ENCODE results near the gene VWDE.
"Not testable (repeated sequence)": the region's sequence is repeated elsewhere in the genome, so short reads cannot be mapped to it uniquely, and the experiment has no call there.

The VWDE gene

GRCh38 chr7:12401538-12402364 lies 1.9 kb downstream of the VWDE start:
- DNase-seq, result no peak

- DNase-seq, result no peak
Measured at GRCh38 chr7:12398186-12398585, 5.5 kb downstream of the VWDE start.

GRCh38 chr7:12397671-12398070 lies 6.0 kb downstream of the VWDE start:
- no peak for DNase-seq

- not testable (repeated sequence) for DNase-seq
Measured at GRCh38 chr7:12396670-12397069, 7.0 kb downstream of the VWDE start.

- DNase-seq, result no peak
Measured at GRCh38 chr7:12391922-12392615, 11.6 kb downstream of the VWDE start.

- DNase-seq, result peak; percentile 13
Measured at GRCh38 chr7:12389089-12389700, 14.5 kb downstream of the VWDE start.

- peak; percentile 44 for DNase-seq
Measured at GRCh38 chr7:12386313-12386740, 17.3 kb downstream of the VWDE start.

GRCh38 chr7:12385364-12385786 lies 18.3 kb downstream of the VWDE start:
- peak; percentile 59 for DNase-seq

GRCh38 chr7:12383377-12383776 lies 20.3 kb downstream of the VWDE start:
- no peak for DNase-seq

GRCh38 chr7:12378389-12378788 lies 25.3 kb downstream of the VWDE start:
- no peak for DNase-seq

GRCh38 chr7:12377406-12377805 lies 26.3 kb downstream of the VWDE start:
- DNase-seq, result no peak

GRCh38 chr7:12373580-12374263 lies 29.9 kb downstream of the VWDE start:
- DNase-seq, result no peak

GRCh38 chr7:12370249-12370648 lies 33.4 kb downstream of the VWDE start:
- DNase-seq, result no peak

- no peak for DNase-seq
Measured at GRCh38 chr7:12369756-12370155, 33.9 kb downstream of the VWDE start.

- no peak for DNase-seq
Measured at GRCh38 chr7:12369072-12369471, 34.6 kb downstream of the VWDE start.

- DNase-seq, result no peak
Measured at GRCh38 chr7:12360948-12361347, 42.7 kb downstream of the VWDE start.

GRCh38 chr7:12358694-12359093 lies 45.0 kb downstream of the VWDE start:
- DNase-seq, result no peak

- no peak for DNase-seq
Measured at GRCh38 chr7:12357508-12357907, 46.2 kb downstream of the VWDE start.

GRCh38 chr7:12351843-12352242 lies 51.8 kb downstream of the VWDE start:
- no peak for DNase-seq

- DNase-seq, result no peak
Measured at GRCh38 chr7:12350971-12351370, 52.7 kb downstream of the VWDE start.

- no peak for DNase-seq
Measured at GRCh38 chr7:12337095-12337494, 66.6 kb downstream of the VWDE start.

- DNase-seq, result no peak
Measured at GRCh38 chr7:12328888-12329770, 74.5 kb downstream of the VWDE start.
